SJSA1 (cell line): ENCODE data around the gene GALNT7. TPM values are rescaled to one million over a fixed set of nuclear protein-coding genes. Genes with fewer than 3 reads are reported as not detected.
A peak's percentile ranks its signal among the peaks of the same experiment; 100 is the strongest.

Experiments
- DNase-seq, 2 experiments: peaks; one replicate each; pipeline ENCODE4 v3.0.0-alpha.2; 2015 to 2020; ENCODE audit warnings: low spot score in 2 of 2, low read depth in 1 of 2
- H3K27ac ChIP-seq: fragments of 250-450 bp; sonication (Bioruptor Pico); 2 replicates; pipeline ENCODE4 v1.5.1; 2020; ENCODE audit warnings: mild to moderate bottlenecking, moderate library complexity
- H3K27me3 ChIP-seq: fragments of 250-450 bp; sonication (Bioruptor Pico); replicated peaks from 2 replicates; pipeline ENCODE4 v1.5.1; 2020; ENCODE audit warnings: mild to moderate bottlenecking, moderate library complexity
- H3K36me3 ChIP-seq: fragments of 250-450 bp; sonication (Bioruptor Pico); 2 replicates; pipeline ENCODE4 v1.5.1; 2020; ENCODE audit warnings: mild to moderate bottlenecking
- H3K4me1 ChIP-seq: fragments of 250-450 bp; sonication (Bioruptor Pico); replicated peaks from 2 replicates; pipeline ENCODE4 v1.6.1; 2021; ENCODE audit warnings: mild to moderate bottlenecking
- H3K4me3 ChIP-seq: fragments of 250-450 bp; sonication (Bioruptor Pico); 2 replicates; pipeline ENCODE4 v1.5.1; 2020; ENCODE audit warnings: mild to moderate bottlenecking
- H3K9me3 ChIP-seq: fragments of 250-450 bp; sonication (Bioruptor Pico); replicated peaks from 2 replicates; pipeline ENCODE4 v1.5.1; 2020; ENCODE audit warnings: mild to moderate bottlenecking
- total RNA-seq: library from RNA; depleted of rRNA; stranded (reverse); fragments of >200 nt; shearing (Covaris generic); gene quantifications from 2 replicates; pipeline ENCODE4 v1.2.3, GENCODE V29; 2014; rRNA removed

Gene GALNT7
- total RNA-seq, 1 experiment from 2014 or later: 24.7 TPM

GRCh38 chr4:173365359-173365996 is 196.9 kb downstream of the GALNT7 start:
- no peak overlapping the region for H3K4me3 ChIP-seq
- no peaks in the 10 kb centered on the region for H3K36me3 ChIP-seq
- H3K27me3 ChIP-seq: no peaks in the 10 kb centered on the region
- no peaks in the 10 kb centered on the region; the same call in 1 of the 2 replicates for H3K9me3 ChIP-seq
- no peak for DNase-seq
- H3K27ac ChIP-seq: no peak overlapping the region
- peaks cover 7% of the 10 kb centered on the region for H3K4me1 ChIP-seq

GRCh38 chr4:173367285-173367684 is 198.7 kb downstream of the GALNT7 start:
- no peaks in the 10 kb centered on the region; the same call in 1 of the 2 replicates for H3K9me3 ChIP-seq
- H3K27ac ChIP-seq: no peak overlapping the region
- H3K4me3 ChIP-seq: no peak overlapping the region
- peaks cover 7% of the 10 kb centered on the region for H3K4me1 ChIP-seq
- no peaks in the 10 kb centered on the region for H3K27me3 ChIP-seq
- peaks cover 5% of the 10 kb centered on the region; the same call in 1 of the 2 replicates for H3K36me3 ChIP-seq
- peak in 1 of 2 experiments; percentile 11 for DNase-seq

GRCh38 chr4:173367946-173368345 is 199.3 kb downstream of the GALNT7 start:
- H3K4me3 ChIP-seq: no peak overlapping the region
- peaks cover 5% of the 10 kb centered on the region; the same call in 1 of the 2 replicates for H3K36me3 ChIP-seq
- no peak overlapping the region for H3K27ac ChIP-seq
- no peaks in the 10 kb centered on the region; the same call in 1 of the 2 replicates for H3K9me3 ChIP-seq
- H3K27me3 ChIP-seq: no peaks in the 10 kb centered on the region
- DNase-seq: no peak
- H3K4me1 ChIP-seq: peaks cover 13% of the 10 kb centered on the region

GRCh38 chr4:173370130-173370476 is 201.5 kb downstream of the GALNT7 start:
- no peaks in the 10 kb centered on the region; the same call in 1 of the 2 replicates for H3K9me3 ChIP-seq
- peak overlapping the region; percentile 86 for H3K4me3 ChIP-seq
- peaks cover 9% of the 10 kb centered on the region for H3K36me3 ChIP-seq
- no peaks in the 10 kb centered on the region for H3K27me3 ChIP-seq
- peak overlapping the region; percentile 82 for H3K27ac ChIP-seq
- no peak for DNase-seq
- peaks cover 13% of the 10 kb centered on the region for H3K4me1 ChIP-seq

GRCh38 chr4:173370477-173371291 is 202.1 kb downstream of the GALNT7 start, which contains the start of gene SAP30:
Gene SAP30, plus strand, starts transcription at chr4:173370954. Its CDS starts 229 bp downstream, at chr4:173371183.
- DNase-seq: peak; percentile 97 to 98

GRCh38 chr4:173371292-173372192 is 202.9 kb downstream of the GALNT7 start:
- Histone ChIP-seq H3K27ac (no peak overlapping the region), H3K4me1 (peaks cover 13% of the 10 kb centered on the region), H3K9me3 (no peaks in the 10 kb centered on the region; the same call in 1 of the 2 replicates), H3K4me3 (peak overlapping the region; percentile 86), H3K36me3 (peaks cover 16% of the 10 kb centered on the region), H3K27me3 (no peaks in the 10 kb centered on the region)
- peak; percentile 58 to 69 for DNase-seq

More at GRCh38 chr4:173370477-173371291, 202.1 kb downstream of the GALNT7 start, which contains the start of gene SAP30:
- peaks cover 13% of the 10 kb centered on the region for H3K4me1 ChIP-seq
- H3K9me3 ChIP-seq: no peaks in the 10 kb centered on the region; the same call in 1 of the 2 replicates
- peak within 1 kb of the TSS; percentile 82 for H3K27ac ChIP-seq
- H3K27me3 ChIP-seq: no peaks in the 10 kb centered on the region
- peaks cover 10% of the 10 kb centered on the region for H3K36me3 ChIP-seq
- H3K4me3 ChIP-seq: peak within 1 kb of the TSS; percentile 86

Other genes starting within 250 kb of the GALNT7 start
- gene HMGB2, start 165.5 kb downstream of the GALNT7 start, total RNA-seq: 412 and 500 TPM in 2 replicates
- 39.0 and 61.7 TPM in 2 replicates for gene SAP30, start 202.1 kb downstream of the GALNT7 start, total RNA-seq
- gene SCRG1, start 230.3 kb downstream of the GALNT7 start, total RNA-seq: not detected in 2 replicates